Measurements from ENCODE around the gene APBB1. TPM values are rescaled to one million over a fixed set of nuclear protein-coding genes. Genes with fewer than 3 reads are reported as not detected.

APBB1 gene
- total and polyA plus RNA-seq, 8 donors: 30.7 to 47.1 (median 42.7) TPM

- Histone ChIP-seq H3K9me3 (no peaks in the 10 kb centered on the region), H3K4me1 (no peaks in the 10 kb centered on the region), H3K36me3 (peaks cover 0 to 7% of the 10 kb centered on the region in 2 donors), H3K27me3 (no peaks in the 10 kb centered on the region), H3K27ac (no peak overlapping the region), H3K4me3 (no peak overlapping the region)
- ATAC-seq (no peak), DNase-seq (no peak)
- intact Hi-C loops (cut with DNase I): no loop called here
- no peak for TF ChIP-seq CTCF (IDR thresholded peaks at IDR 0.05)
These were observed 14.4 kb downstream of the APBB1 start for GRCh38 chr11:6404342-6405051.

DNA sequence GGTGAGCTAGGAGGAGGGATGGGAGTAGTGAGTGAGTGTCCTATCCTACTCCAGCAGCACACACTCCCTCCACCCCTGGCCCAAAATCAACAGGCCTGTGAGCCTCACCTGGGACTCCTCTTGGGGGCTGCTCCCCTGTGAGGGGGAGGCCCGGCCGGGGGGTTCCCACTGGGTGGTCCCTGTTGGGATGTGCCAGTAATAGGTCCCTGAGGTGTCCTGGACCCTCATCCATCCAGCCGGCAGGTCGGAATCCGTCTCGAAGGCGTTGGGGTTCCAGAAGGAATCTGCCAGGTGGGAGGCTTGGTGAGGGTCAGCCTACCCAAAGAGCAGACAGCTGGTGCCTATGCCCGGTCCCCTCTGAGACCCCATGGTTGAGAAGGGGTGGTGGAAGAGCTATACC, 15.4 kb downstream of the APBB1 start:
- intact Hi-C loops (cut with DNase I): no loop called here
- DNase-seq (no peak), ATAC-seq (no peak)
- Histone ChIP-seq H3K4me3 (no peak overlapping the region), H3K27ac (no peak overlapping the region), H3K9me3 (no peaks in the 10 kb centered on the region), H3K27me3 (no peaks in the 10 kb centered on the region), H3K4me1 (no peaks in the 10 kb centered on the region), H3K36me3 (peaks cover 0 to 7% of the 10 kb centered on the region in 2 donors)
- TF ChIP-seq CTCF (IDR thresholded peaks at IDR 0.05): no peak

DNA sequence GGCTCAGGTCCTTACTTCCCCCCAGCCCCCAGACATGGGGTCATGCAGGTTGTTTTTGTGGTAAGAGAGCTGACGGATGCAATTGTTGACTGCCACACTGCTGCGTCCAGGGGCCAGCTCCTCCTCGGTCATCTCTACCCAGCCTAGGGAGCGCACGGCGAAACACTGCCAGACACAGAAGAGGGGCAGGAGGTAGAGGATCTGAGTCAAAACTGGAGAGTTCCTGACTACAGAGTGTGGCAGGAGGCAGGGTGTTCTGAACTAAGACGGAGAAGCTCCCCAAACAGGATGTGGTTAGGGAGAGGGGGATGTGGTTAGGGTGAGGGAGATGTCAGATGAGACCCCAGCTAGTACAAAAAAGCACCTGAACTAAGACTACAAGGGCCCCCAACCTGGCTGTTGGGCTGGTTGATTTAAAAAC, 16.3 kb downstream of the APBB1 start:
- DNase-seq (no peak), ATAC-seq (no peak)
- H3K9me3 ChIP-seq: no peaks in the 10 kb centered on the region
- H3K36me3 ChIP-seq: peaks cover 0 to 7% of the 10 kb centered on the region in 2 donors
- H3K4me1 ChIP-seq: peaks cover 0 to 6% of the 10 kb centered on the region in 2 donors
- H3K27me3 ChIP-seq: no peaks in the 10 kb centered on the region
- no peak for TF ChIP-seq CTCF (IDR thresholded peaks at IDR 0.05)
- intact Hi-C loops (cut with DNase I): no loop called here
- no peak overlapping the region for H3K4me3 ChIP-seq
- H3K27ac ChIP-seq: no peak overlapping the region

DNA sequence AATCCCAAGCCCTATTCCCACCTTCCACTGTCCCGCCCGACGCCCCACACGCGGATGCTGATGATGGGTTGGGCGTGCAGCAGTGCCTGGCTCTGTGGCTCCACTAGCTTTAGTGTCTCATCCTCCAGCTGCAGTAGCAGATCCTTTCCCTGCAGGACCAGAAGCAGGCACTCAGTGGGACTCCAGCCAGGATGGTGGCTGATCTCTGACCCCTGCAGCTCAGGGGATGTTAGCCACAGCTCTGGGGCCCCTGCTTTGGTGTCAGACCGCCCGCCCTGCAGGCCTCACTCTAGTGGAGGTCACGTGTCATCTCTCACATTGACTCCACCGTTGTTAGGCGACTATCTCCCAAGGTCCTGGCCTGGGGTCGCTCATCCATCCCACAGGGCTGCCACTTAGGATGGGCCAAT, 16.8 kb downstream of the APBB1 start:
- Histone ChIP-seq H3K4me3 (no peak overlapping the region), H3K36me3 (peaks cover 0 to 7% of the 10 kb centered on the region in 2 donors), H3K27me3 (no peaks in the 10 kb centered on the region), H3K27ac (no peak overlapping the region), H3K4me1 (peaks cover 0 to 11% of the 10 kb centered on the region in 2 donors), H3K9me3 (no peaks in the 10 kb centered on the region)
- intact Hi-C loops (cut with DNase I): no loop called here
- DNase-seq (no peak), ATAC-seq (no peak)
- TF ChIP-seq CTCF (IDR thresholded peaks at IDR 0.05): no peak

DNA sequence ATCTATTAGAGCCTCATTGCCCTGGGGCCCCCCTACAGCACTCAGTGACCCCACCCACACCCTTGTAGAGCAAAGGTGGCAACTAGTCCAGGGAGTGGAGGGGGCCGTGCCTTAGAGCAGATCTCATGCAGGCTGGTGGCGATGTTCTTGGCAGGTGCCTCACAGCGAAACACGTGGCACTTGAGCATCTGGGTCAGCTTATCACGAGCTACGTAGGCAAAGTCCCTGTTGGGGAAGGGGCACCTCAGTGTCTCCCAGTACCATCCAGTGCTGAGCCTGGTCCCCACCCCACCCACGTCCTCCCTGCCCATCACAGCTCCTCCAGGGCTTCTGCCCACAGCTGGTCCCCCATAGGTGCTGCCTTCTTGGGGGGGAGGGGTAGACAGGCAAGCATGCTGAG, 17.4 kb downstream of the APBB1 start:
- intact Hi-C loops (cut with DNase I): no loop called here
- Histone ChIP-seq H3K9me3 (no peaks in the 10 kb centered on the region), H3K27ac (no peak overlapping the region), H3K4me1 (peaks cover 0 to 12% of the 10 kb centered on the region in 2 donors), H3K36me3 (peaks cover 0 to 7% of the 10 kb centered on the region in 2 donors), H3K27me3 (no peaks in the 10 kb centered on the region), H3K4me3 (no peak overlapping the region)
- DNase-seq (no peak), ATAC-seq (no peak)
- TF ChIP-seq CTCF (IDR thresholded peaks at IDR 0.05): no peak
